Astrocyte of the spinal cord (primary cell): ENCODE results near the gene XRCC5.

Experiments used
- DNase-seq: peaks from one replicate; pipeline ENCODE4 v3.0.0; 2011; ENCODE audit warnings: low read depth, low spot score
- H3K4me3 ChIP-seq: 2 replicates; pipeline ENCODE4 v1.5.1; 2011; ENCODE audit warnings: low read depth, mild to moderate bottlenecking, low read length, moderate library complexity
- CTCF ChIP-seq: IDR thresholded peaks from 2 replicates; pipeline ENCODE4 v1.5.1; 2012; ENCODE audit warnings: low read depth, mild to moderate bottlenecking, low read length, inconsistent platforms
- in situ Hi-C: cut with HindIII; loops from 2 replicates; pipeline ENCODE4 v1.10.0; 2017; ENCODE audit warnings: low sequenced_read_pairs

Gene XRCC5

DNA sequence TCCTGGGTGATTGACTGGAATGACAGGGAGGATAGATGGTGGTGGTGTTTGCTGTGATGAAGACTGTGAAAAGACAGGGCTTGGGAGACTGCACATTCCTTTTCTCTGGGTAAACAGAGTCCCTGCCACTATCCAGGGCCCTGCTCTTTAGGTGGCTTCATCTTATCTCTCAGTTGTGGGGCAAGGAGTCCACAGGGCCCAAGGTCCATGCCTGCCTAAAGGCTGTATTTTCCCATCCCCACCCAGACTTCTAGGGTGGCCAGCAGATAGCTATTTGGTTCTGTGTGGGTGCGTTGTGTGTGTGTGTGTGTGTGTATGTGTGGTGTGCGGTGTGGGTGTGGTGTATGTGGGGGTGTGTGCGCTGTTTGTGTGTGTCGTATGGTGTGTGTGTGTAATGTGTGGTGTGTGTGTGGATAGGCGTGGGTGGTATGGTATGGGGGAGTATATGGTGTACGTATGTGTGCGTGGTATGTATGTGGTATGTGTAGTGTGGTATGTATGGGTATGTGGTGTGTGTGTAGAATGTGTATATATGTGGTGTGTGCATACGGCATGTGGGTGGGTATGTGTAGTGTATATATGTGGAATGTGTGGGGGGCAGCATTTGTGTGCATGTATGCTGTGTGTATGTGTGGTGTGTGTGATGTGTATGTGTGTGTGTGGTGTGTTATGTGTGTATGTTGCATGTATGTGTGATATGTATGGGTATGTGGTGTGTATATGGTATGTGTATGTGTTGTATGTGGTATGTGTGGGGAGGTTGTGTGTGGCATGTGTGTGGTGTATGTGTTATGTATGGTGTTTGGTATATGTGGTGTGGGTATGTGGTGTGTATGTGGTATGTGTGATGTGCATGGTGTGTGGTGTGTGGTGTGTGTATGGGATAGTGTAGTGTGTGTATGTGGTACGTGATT lies 10.5 kb upstream of the XRCC5 start:
- no peak for TF ChIP-seq CTCF
- no peak overlapping the region for H3K4me3 ChIP-seq
- in situ Hi-C loops: no loop called here
- DNase-seq: no peak

DNA sequence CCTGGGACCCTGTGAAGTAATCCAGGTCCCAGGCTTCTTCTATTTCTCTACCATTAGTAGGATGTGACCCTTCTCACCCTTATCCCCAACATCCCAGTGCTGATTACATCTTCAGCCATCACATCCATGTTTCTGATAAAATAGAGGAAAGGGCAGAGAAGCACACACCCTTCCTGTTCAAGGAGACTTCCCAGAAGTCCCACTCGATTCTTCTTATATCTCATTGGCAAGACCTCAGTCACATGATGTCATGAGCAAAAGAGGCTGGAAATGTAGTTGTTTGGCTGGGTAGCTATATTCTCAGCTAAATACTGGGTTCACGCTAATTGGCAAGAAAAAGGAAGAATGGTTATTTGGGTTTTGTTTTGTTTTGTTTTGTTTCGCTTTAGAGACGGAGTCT lies 8.0 kb upstream of the XRCC5 start:
- no peak overlapping the region for H3K4me3 ChIP-seq
- TF ChIP-seq CTCF: no peak
- in situ Hi-C loops: no loop called here
- no peak for DNase-seq

GRCh38 chr2:216103213-216103612 lies 5.9 kb upstream of the XRCC5 start:
- H3K4me3 ChIP-seq: no peak overlapping the region
- in situ Hi-C loops: no loop called here
- no peak for TF ChIP-seq CTCF
- DNase-seq: no peak

GRCh38 chr2:216104691-216105090 lies 4.5 kb upstream of the XRCC5 start:
- TF ChIP-seq CTCF: no peak
- DNase-seq: no peak
- no peak overlapping the region for H3K4me3 ChIP-seq
- in situ Hi-C loops: no loop called here

DNA sequence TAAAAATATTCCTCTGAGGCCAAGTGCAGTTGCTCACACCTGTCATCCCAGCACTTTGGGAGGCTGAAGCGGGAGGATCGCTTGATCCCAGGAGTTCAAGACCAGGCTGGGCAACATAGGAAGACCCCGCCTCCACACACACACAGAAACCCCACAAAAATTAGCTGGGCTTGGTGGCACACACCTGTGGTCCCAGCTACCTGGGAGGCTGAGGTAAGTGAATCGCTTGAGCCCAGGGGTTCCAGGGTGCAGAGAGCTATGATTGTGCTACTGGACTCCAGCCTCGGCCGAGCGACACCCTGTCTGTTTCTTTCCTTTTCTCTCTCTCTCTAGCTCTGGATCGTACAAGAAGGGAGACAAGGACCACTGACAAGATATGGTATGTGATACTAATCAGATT lies 1.8 kb upstream of the XRCC5 start:
- no peak for TF ChIP-seq CTCF
- H3K4me3 ChIP-seq: peak overlapping the region; percentile 12
- in situ Hi-C loops: no loop called here

GRCh38 chr2:216107760-216108159 lies 1.4 kb upstream of the XRCC5 start:
- peak overlapping the region; percentile 12 for H3K4me3 ChIP-seq
- TF ChIP-seq CTCF: no peak
- no peak for DNase-seq
- in situ Hi-C loops: no loop called here

More for the DNA sequence above, 1.8 kb upstream of the XRCC5 start:
- DNase-seq: no peak
